Nephron (organoid): Measurements from ENCODE around the gene PRKACB.

Experiments
- H3K27ac Mint-ChIP-seq, 3 experiments: 2 replicates each; pipeline ENCODE4 v1.8.0; 2020; ENCODE audit warnings: mixed read lengths in 3 of 3, mild to moderate bottlenecking in 2 of 3, moderate library complexity in 1 of 3
- H3K27me3 Mint-ChIP-seq: 2 replicates; pipeline ENCODE4 v1.8.0; 2021; ENCODE audit warnings: low read depth, mild to moderate bottlenecking, moderate library complexity, mixed read lengths
- H3K36me3 Mint-ChIP-seq: 2 replicates; pipeline ENCODE4 v1.8.0; 2020; ENCODE audit warnings: low read depth, mixed read lengths
- H3K4me1 Mint-ChIP-seq: 2 replicates; pipeline ENCODE4 v1.8.0; 2020; ENCODE audit warnings: mixed read lengths
- H3K4me3 Mint-ChIP-seq, 3 experiments: 2 replicates each; pipeline ENCODE4 v1.8.0; 2020; ENCODE audit warnings: mild to moderate bottlenecking in 3 of 3, mixed read lengths in 3 of 3, moderate library complexity in 2 of 3
- H3K9me3 Mint-ChIP-seq: 2 replicates; pipeline ENCODE4 v1.8.0; 2020; ENCODE audit warnings: mixed read lengths
- TF ChIP-seq, protein P1 (sequence below), 3 experiments: fragments of 200-600 bp; sonication (generic); IDR thresholded peaks; one replicate each; pipeline ENCODE4 v1.5.0; 2021; ENCODE audit warnings: antibody characterized with exemption in 3 of 3; ENCODE audit not compliant: unreplicated experiment in 3 of 3

Gene PRKACB

DNA sequence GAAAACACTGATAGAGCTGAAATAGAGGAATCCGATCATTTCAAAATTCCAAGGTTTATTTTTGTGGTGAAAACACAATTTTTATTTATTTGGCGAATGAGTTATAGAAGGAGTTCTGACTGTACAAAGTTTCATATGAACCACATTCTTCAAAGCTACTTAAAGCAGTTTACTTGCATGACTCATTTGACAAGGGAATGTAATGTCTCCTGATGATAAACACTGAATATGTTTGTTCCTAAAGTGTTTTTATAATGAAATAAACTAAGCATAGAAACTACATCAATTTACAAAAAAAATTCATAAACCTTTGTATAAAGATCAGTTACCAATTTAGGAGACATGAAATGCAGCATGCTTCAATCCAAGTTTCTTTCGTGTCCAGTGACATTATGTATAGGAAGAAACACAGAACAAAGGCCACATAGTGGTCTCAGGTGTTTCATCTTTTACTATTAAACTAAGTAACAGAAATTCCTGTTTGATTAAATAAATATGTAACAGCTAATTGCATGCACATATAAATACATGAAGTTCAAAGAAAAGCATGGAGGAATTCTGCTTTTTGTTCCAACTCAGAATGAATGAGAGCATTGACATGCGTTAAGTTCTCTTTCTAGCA is 2.5 kb downstream of the PRKACB start:
- peaks cover 6% of the 10 kb centered on the region for H3K36me3 Mint-ChIP-seq
- no peaks in the 10 kb centered on the region for H3K9me3 Mint-ChIP-seq
- peaks cover 11% of the 10 kb centered on the region for H3K4me1 Mint-ChIP-seq
- H3K27ac Mint-ChIP-seq: no peak overlapping the region
- H3K4me3 Mint-ChIP-seq: no peak overlapping the region
- no peaks in the 10 kb centered on the region for H3K27me3 Mint-ChIP-seq
- TF ChIP-seq, protein P1, sequence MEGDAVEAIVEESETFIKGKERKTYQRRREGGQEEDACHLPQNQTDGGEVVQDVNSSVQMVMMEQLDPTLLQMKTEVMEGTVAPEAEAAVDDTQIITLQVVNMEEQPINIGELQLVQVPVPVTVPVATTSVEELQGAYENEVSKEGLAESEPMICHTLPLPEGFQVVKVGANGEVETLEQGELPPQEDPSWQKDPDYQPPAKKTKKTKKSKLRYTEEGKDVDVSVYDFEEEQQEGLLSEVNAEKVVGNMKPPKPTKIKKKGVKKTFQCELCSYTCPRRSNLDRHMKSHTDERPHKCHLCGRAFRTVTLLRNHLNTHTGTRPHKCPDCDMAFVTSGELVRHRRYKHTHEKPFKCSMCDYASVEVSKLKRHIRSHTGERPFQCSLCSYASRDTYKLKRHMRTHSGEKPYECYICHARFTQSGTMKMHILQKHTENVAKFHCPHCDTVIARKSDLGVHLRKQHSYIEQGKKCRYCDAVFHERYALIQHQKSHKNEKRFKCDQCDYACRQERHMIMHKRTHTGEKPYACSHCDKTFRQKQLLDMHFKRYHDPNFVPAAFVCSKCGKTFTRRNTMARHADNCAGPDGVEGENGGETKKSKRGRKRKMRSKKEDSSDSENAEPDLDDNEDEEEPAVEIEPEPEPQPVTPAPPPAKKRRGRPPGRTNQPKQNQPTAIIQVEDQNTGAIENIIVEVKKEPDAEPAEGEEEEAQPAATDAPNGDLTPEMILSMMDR (IDR thresholded peaks at IDR 0.05; ENCODE audit: unreplicated experiment in 3 of 3): no peak

DNA sequence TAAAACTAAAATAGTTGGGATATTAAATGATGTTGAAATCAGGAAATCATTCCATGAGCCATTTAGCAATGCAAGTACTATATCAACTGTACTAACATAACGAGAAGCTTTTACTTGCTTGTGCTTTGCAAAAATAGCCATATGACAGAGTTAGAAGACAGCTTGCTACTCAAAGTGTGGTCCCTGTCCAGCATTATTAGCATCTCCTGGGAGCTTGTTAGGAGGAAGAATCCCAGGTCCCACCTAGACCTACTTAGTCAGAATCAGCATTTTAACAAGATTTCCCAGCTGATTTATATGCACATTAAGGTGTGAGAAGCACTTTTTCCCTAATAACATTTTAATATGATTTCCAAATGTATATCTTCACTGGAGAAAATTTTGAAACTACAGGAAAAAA is 4.7 kb downstream of the PRKACB start:
- peaks cover 17% of the 10 kb centered on the region for H3K4me1 Mint-ChIP-seq
- no peak overlapping the region for H3K4me3 Mint-ChIP-seq
- TF ChIP-seq, protein P1 (IDR thresholded peaks at IDR 0.05; ENCODE audit: unreplicated experiment in 3 of 3): no peak
- no peaks in the 10 kb centered on the region for H3K9me3 Mint-ChIP-seq
- H3K36me3 Mint-ChIP-seq: peaks cover 6% of the 10 kb centered on the region
- H3K27me3 Mint-ChIP-seq: no peaks in the 10 kb centered on the region
- H3K27ac Mint-ChIP-seq: no peak overlapping the region

DNA sequence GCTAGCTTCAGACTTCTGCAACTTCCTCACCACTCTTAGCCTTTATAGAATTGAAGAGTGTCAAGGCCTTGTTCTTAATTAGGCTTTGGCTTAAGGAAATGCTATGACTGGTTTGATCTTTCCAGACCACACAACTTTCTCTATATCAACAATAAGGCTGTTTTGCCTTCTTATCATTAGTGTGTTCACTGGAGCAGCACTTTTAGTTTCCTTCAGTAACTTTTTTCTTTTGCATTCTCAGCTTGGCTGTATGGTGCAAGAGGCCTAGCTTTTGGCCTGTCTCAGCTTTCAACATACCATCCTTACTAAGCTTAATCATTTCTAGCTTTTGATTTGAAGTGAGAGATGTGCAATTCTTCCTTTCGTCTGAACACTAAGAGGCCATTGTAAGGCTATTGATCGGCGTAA is 8.6 kb downstream of the PRKACB start:
- TF ChIP-seq, protein P1 (IDR thresholded peaks at IDR 0.05; ENCODE audit: unreplicated experiment in 3 of 3): no peak
- H3K9me3 Mint-ChIP-seq: no peaks in the 10 kb centered on the region
- H3K4me1 Mint-ChIP-seq: peaks cover 13% of the 10 kb centered on the region
- no peaks in the 10 kb centered on the region for H3K27me3 Mint-ChIP-seq
- no peak overlapping the region for H3K4me3 Mint-ChIP-seq
- peak overlapping the region; percentile 3 to 37 (median 14) for H3K27ac Mint-ChIP-seq
- peaks cover 13% of the 10 kb centered on the region for H3K36me3 Mint-ChIP-seq

DNA sequence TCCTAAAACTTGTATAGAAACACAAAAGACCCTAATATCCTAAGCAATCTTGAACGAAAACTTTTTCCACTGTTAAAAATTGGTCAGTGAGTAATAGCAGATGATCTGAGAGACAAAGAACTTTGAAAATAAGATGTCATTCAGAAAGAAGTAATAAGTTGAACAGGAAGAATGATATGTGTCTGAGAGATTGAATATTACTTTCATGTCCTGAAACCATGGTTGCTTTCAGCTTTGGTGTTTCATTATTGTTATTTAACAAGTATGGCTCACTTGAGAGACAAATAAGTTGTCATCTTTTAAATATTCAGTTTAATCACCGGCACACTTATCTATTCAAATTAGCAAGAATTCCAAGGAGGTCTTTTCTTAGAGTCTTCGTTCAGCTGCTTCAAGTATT is 11.4 kb downstream of the PRKACB start:
- Mint-ChIP-seq H3K36me3 (peaks cover 20% of the 10 kb centered on the region), H3K9me3 (no peaks in the 10 kb centered on the region), H3K27ac (no peak overlapping the region), H3K4me1 (peaks cover 11% of the 10 kb centered on the region), H3K4me3 (no peak overlapping the region), H3K27me3 (no peaks in the 10 kb centered on the region)
- TF ChIP-seq, protein P1 (IDR thresholded peaks at IDR 0.05; ENCODE audit: unreplicated experiment in 3 of 3): no peak

DNA sequence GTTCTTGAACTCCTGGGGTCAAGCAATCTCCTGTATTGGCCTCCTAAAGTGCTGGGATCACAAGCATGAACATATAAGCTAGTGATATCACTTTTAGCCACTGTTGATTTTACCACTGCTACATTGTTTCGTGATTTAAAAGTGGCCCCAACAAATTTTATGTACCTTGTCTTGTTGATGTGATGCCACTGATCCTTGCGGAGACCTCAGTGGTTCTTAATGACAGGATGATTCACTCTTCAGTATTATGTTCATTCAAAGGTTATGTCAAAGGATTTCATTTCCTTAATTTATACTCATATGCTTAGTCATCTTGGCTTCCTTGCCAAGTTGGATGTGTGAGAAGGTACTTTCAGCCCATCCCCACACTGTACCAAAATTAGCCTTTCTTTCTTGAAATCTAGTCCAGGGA is 12.1 kb downstream of the PRKACB start:
- TF ChIP-seq, protein P1 (IDR thresholded peaks at IDR 0.05; ENCODE audit: unreplicated experiment in 3 of 3): no peak
- Mint-ChIP-seq H3K4me3 (no peak overlapping the region), H3K27me3 (no peaks in the 10 kb centered on the region), H3K4me1 (peaks cover 6% of the 10 kb centered on the region), H3K36me3 (peaks cover 16% of the 10 kb centered on the region), H3K9me3 (no peaks in the 10 kb centered on the region), H3K27ac (no peak overlapping the region)

DNA sequence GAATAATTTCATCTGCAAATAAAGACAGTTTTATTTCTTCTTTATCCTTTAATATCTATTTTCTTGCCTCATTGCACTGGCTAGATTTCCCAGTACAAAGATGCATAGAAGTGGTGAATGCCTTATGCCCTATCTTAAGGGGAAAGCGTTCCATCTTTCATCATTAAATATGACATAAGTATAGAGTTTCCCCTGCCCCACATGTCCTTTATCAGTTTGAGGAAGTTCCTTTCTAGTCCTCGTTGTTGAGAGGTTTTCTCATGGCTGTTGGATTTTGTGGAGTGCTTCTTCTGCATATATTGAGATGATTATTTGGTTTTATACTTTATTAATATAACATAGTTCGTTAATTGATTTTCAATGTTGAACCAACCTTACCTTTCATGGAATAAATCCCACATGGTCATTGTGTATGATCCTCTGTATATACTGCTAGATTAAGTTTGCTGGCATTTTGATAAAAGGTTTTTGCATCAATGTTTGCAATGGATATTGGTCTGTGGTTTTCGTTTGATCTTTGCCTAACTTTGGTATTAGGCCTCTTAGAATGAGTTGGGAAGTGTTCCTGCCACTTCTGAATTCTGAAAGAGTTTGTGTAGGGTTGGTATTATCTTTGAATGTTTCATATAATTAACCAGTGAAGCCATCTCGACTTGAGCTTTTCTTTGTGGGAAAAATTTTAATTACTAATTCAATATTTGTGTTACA is 15.6 kb downstream of the PRKACB start:
- peaks cover 9% of the 10 kb centered on the region for H3K4me1 Mint-ChIP-seq
- H3K4me3 Mint-ChIP-seq: no peak overlapping the region
- no peaks in the 10 kb centered on the region for H3K27me3 Mint-ChIP-seq
- no peak overlapping the region for H3K27ac Mint-ChIP-seq
- TF ChIP-seq, protein P1 (IDR thresholded peaks at IDR 0.05; ENCODE audit: unreplicated experiment in 3 of 3): no peak
- peaks cover 26% of the 10 kb centered on the region for H3K36me3 Mint-ChIP-seq
- H3K9me3 Mint-ChIP-seq: peaks cover 5% of the 10 kb centered on the region
